ENCODE measurements around the gene RC3H1. TPM values are rescaled to one million over a fixed set of nuclear protein-coding genes. Genes with fewer than 3 reads are reported as not detected.

Gene RC3H1
- total and polyA plus RNA-seq, 2 of the 13 experiments (the other 11 are each of a cell fraction or from before 2014, with no cell fraction given): 11.2 to 19.6 TPM

DNA sequence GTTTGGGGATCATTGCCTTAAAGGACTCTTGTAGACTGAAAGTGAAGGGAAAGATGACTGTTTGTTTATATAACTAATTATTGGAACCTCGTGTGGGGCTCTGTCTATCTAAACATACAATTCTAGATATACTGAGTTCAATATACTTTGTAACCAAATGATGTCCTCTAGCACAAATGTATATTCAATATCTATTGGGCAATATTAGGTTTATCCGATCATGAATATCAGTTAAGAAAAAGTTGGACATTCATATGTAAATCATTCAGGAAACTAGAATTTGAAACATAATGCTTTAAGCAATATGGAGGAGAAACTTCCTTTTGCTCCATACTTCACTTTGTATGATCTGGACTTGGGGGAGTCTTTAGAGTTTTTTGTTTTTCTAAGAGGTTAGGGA, 8.9 kb upstream of the RC3H1 start:
- in situ Hi-C loops (cut with HindIII; ENCODE audit: extremely low pct_ligation_motif_present, low pct_unique_long_range_greater_than_20kb): no loop called here
- POLR2A ChIA-PET: interaction anchor here (0.8 kb wide), 1 partner anchor 9 kb away, joined by 5 read pairs; the partner anchor contains the start of gene RC3H1

More for the DNA sequence above, 8.9 kb upstream of the RC3H1 start:
- DNase-seq (ENCODE audit: low spot score) (no peak), FAIRE-seq (no peak), ATAC-seq (no peak)
- H3K79me2 ChIP-seq (ENCODE audit: insufficient read depth, low read length): no peaks in the 10 kb centered on the region
- CTCF ChIA-PET (ENCODE audit: low intra/inter-chr PET ratio, low total read pairs): no interaction called here
- H4K20me1 ChIP-seq (ENCODE audit: insufficient read depth, low read length): no peaks in the 10 kb centered on the region
- no peak overlapping the region for H3K27ac ChIP-seq (ENCODE audit: extremely low read length, insufficient read depth, low read length)
- H3K4me3 ChIP-seq (replicated peaks in 1 of 3; ENCODE audit: insufficient read depth in 1 of 3, low read depth in 2 of 3, low read length in 3 of 3): no peak overlapping the region
- no peaks in the 10 kb centered on the region for H3K9me3 ChIP-seq (ENCODE audit: low read length)
- H3K36me3 ChIP-seq (replicated peaks in 1 of 2; ENCODE audit: control insufficient read depth in 1 of 2, insufficient read depth in 2 of 2, low read length in 2 of 2): no peaks in the 10 kb centered on the region
- H3K4me1 ChIP-seq (ENCODE audit: insufficient read depth, low read length): peaks cover 23% of the 10 kb centered on the region
- TF ChIP-seq ZSCAN25 (CRISPR knock-in tag; IDR thresholded peaks at IDR 0.05) (no peak), ZNF451 (CRISPR knock-in tag; IDR thresholded peaks at IDR 0.05) (no peak), HMG20A (CRISPR knock-in tag; IDR thresholded peaks at IDR 0.05; ENCODE audit: borderline replicate concordance) (no peak), ZNF546 (CRISPR knock-in tag; conservative IDR thresholded peaks at IDR 0.05) (no peak), ZBTB8A (CRISPR knock-in tag; IDR thresholded peaks at IDR 0.05; ENCODE audit: borderline replicate concordance, low read depth) (no peak), ZNF335 (CRISPR knock-in tag; IDR thresholded peaks at IDR 0.05) (no peak), CBX5 (CRISPR knock-in tag; IDR thresholded peaks at IDR 0.05; ENCODE audit: borderline replicate concordance) (no peak), ZNF333 (CRISPR knock-in tag; IDR thresholded peaks at IDR 0.05; ENCODE audit: borderline replicate concordance) (no peak)
- TF ChIP-seq, protein P1, sequence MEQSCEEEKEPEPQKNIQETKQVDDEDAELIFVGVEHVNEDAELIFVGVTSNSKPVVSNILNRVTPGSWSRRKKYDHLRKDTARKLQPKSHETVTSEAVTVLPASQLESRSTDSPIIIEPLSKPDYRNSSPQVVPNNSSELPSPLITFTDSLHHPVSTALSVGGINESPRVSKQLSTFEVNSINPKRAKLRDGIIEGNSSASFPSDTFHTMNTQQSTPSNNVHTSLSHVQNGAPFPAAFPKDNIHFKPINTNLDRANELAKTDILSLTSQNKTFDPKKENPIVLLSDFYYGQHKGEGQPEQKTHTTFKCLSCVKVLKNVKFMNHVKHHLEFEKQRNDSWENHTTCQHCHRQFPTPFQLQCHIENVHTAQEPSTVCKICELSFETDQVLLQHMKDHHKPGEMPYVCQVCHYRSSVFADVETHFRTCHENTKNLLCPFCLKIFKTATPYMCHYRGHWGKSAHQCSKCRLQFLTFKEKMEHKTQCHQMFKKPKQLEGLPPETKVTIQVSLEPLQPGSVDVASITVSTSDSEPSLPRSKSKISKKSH (CRISPR knock-in tag; IDR thresholded peaks at IDR 0.05; ENCODE audit: borderline replicate concordance): no peak
- TF ChIP-seq, protein P2, sequence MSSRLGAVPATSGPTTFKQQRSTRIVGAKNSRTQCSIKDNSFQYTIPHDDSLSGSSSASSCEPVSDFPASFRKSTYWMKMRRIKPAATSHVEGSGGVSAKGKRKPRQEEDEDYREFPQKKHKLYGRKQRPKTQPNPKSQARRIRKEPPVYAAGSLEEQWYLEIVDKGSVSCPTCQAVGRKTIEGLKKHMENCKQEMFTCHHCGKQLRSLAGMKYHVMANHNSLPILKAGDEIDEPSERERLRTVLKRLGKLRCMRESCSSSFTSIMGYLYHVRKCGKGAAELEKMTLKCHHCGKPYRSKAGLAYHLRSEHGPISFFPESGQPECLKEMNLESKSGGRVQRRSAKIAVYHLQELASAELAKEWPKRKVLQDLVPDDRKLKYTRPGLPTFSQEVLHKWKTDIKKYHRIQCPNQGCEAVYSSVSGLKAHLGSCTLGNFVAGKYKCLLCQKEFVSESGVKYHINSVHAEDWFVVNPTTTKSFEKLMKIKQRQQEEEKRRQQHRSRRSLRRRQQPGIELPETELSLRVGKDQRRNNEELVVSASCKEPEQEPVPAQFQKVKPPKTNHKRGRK (CRISPR knock-in tag; IDR thresholded peaks at IDR 0.05): no peak
- TF ChIP-seq, protein P3, sequence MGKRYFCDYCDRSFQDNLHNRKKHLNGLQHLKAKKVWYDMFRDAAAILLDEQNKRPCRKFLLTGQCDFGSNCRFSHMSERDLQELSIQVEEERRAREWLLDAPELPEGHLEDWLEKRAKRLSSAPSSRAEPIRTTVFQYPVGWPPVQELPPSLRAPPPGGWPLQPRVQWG (CRISPR knock-in tag; IDR thresholded peaks at IDR 0.05; ENCODE audit: borderline replicate concordance, low read depth): no peak
- intact Hi-C loops (cut with micrococcal nuclease; ENCODE audit: unreplicated experiment): no loop called here
- H3K4me2 ChIP-seq (ENCODE audit: low read depth, low read length): no peak overlapping the region
- H3K9ac ChIP-seq (ENCODE audit: insufficient read depth, low read depth, low read length): no peak overlapping the region
- 44% methylated on average over 2 of the region's 2 CpGs for WGBS (ENCODE audit: low lambda C conversion rate)
- no peak overlapping the region for H2AFZ ChIP-seq (ENCODE audit: low read length)
- H3K27me3 ChIP-seq (ENCODE audit: control insufficient read depth in 1 of 2, insufficient read depth in 2 of 2, low read length in 2 of 2): no peaks in the 10 kb centered on the region; a peak in 1 of 5 replicates
- BruUV-seq (replicated peaks): no TSS peak

Measured in HepG2 (cell line).